ENCODE results near the gene RAB44. TPM values are rescaled to one million over a fixed set of nuclear protein-coding genes. Genes with fewer than 3 reads are reported as not detected.
A peak's percentile ranks its signal among the peaks of the same experiment; 100 is the strongest.

RAB44 gene
- total RNA-seq, 1 donor from 2014 or later, result not detected

DNA sequence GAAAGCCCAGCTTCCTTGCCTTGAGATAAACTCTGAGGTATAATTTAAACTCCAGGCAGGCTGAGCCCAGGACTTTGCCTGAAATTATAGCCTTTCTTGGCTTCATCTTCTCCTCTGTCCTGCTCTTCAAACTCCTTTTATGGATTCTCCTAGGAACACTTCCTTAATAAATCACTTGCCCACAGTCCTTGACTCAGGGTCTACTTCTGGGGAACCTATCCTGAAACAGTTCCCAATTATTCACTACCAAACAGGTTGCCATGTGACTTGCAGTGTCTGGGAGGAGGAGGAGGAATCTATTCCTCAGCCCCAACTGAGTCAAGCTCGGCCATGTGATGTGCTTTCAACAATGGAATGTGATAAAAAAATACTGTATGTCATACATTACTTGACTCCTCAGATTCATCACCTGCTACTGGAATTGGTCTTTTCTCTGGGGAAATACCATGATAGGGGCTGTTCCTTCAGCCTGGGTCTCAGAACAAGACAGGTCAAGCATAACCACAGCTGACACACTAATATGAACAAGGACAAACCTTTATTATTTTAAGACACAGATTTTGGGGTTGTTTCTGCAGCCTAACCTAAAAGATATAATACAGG lies 39.6 kb upstream of the RAB44 start:
- Histone ChIP-seq H3K4me3 (ENCODE audit: low read length in 3 of 3) (no peak overlapping the region), H3K4me1 (ENCODE audit: control insufficient read depth in 3 of 3, insufficient read depth in 3 of 3, low read length in 3 of 3) (peaks cover 4 to 13% (median 5%) of the 10 kb centered on the region in 3 donors), H3K9ac (ENCODE audit: low read depth in 1 of 3, low read length in 3 of 3) (no peak overlapping the region), H3K27ac (ENCODE audit: low read depth, low read length) (no peak overlapping the region), H3K27me3 (ENCODE audit: control insufficient read depth in 3 of 3, insufficient read depth in 3 of 3, low read length in 3 of 3) (peaks cover 0 to 2% (median 2%) of the 10 kb centered on the region in 3 donors), H3K9me3 (ENCODE audit: control insufficient read depth in 3 of 3, low read length in 3 of 3) (no peaks in the 10 kb centered on the region), H3K36me3 (ENCODE audit: control insufficient read depth in 3 of 3, insufficient read depth in 3 of 3, low read length in 3 of 3) (no peaks in the 10 kb centered on the region)

DNA sequence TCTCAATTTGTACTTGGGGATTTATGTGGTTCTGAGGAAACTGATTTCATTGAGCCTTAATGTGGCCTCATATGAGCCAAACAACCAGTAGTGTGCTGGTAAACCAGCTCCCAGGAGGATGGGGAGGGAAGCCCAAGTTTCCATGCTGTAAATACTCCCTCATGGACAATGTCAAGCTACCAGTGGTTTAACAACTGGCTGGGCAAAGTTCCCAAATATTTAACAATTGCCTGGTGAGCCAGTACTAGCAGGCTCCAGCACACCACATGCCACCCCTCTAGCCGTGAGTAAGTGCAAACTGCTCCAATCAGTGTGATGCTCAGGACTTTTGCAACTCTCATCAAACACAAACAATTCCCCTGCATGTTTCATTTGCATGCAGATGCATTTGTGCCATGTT lies 38.4 kb upstream of the RAB44 start:
- Histone ChIP-seq H3K4me3 (ENCODE audit: low read length in 3 of 3) (no peak overlapping the region), H3K4me1 (ENCODE audit: control insufficient read depth in 3 of 3, insufficient read depth in 3 of 3, low read length in 3 of 3) (peaks cover 4 to 17% (median 5%) of the 10 kb centered on the region in 3 donors), H3K27ac (ENCODE audit: low read depth, low read length) (no peak overlapping the region), H3K27me3 (ENCODE audit: control insufficient read depth in 3 of 3, insufficient read depth in 3 of 3, low read length in 3 of 3) (peaks cover 0 to 2% (median 2%) of the 10 kb centered on the region in 3 donors), H3K9me3 (ENCODE audit: control insufficient read depth in 3 of 3, low read length in 3 of 3) (no peaks in the 10 kb centered on the region), H3K9ac (ENCODE audit: low read depth in 1 of 3, low read length in 3 of 3) (no peak overlapping the region), H3K36me3 (ENCODE audit: control insufficient read depth in 3 of 3, insufficient read depth in 3 of 3, low read length in 3 of 3) (no peaks in the 10 kb centered on the region)

DNA sequence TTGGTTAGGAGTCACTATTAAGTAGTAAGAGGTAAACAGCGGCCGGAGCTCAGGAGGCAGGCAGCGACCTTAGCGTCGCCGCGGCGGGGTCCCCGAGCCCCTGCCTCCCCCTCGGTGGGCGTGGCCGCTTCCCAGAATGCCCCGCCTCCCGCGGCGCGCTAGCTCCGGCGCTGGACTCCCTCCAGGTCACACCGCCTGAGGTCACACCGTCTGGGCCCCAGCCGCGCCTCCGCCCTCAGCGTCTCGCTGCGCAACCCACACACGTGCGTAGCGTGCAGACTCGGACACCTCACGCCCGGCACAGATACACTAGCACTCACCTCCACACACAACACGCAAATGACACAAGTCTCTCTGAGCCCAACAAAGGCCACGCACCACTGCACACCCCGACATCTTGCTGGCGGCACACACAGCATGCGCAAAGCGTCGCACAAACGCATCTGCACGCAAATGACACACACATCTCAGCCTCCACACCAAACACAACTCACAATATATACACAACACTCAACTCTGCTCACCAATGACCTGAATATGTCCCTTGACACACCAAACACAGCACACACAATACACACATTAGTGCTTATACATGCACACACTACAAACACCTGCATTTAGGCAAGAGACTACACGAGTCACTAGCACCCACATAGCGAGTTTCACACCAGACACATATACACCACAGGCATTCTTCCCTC lies 36.7 kb upstream of the RAB44 start:
- Histone ChIP-seq H3K9me3 (ENCODE audit: control insufficient read depth in 3 of 3, low read length in 3 of 3) (no peaks in the 10 kb centered on the region), H3K4me1 (ENCODE audit: control insufficient read depth in 3 of 3, insufficient read depth in 3 of 3, low read length in 3 of 3) (peaks cover 4 to 17% (median 5%) of the 10 kb centered on the region in 3 donors), H3K9ac (ENCODE audit: low read depth in 1 of 3, low read length in 3 of 3) (no peak overlapping the region), H3K27ac (ENCODE audit: low read depth, low read length) (no peak overlapping the region), H3K4me3 (ENCODE audit: low read length in 3 of 3) (peak overlapping the region; percentile 45 to 59 (median 59)), H3K27me3 (ENCODE audit: control insufficient read depth in 3 of 3, insufficient read depth in 3 of 3, low read length in 3 of 3) (peaks cover 0 to 2% (median 0%) of the 10 kb centered on the region in 3 donors), H3K36me3 (ENCODE audit: control insufficient read depth in 3 of 3, insufficient read depth in 3 of 3, low read length in 3 of 3) (no peaks in the 10 kb centered on the region)

DNA sequence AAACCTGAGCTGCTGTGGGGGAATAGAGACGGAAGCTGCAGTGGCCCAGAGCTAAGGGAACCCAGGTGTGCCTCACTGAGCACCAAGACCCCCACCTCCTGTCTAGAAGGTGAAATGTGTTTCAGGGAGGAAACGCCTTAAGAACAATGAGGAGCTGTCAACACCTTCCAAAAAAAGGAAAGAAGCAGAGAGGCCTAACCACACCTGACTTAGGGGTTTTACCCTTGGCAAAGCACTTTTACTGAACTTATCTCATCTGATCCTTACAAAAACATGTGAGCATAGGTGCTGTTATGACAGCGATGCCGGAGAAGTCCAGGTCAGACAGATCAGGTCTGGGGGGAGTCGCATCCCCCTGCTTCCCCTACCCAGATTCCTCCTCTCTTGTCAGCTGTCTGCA lies 35.2 kb upstream of the RAB44 start:
- Histone ChIP-seq H3K36me3 (ENCODE audit: control insufficient read depth in 3 of 3, insufficient read depth in 3 of 3, low read length in 3 of 3) (no peaks in the 10 kb centered on the region), H3K4me3 (ENCODE audit: low read length in 3 of 3) (no peak overlapping the region), H3K4me1 (ENCODE audit: control insufficient read depth in 3 of 3, insufficient read depth in 3 of 3, low read length in 3 of 3) (peaks cover 14 to 30% (median 15%) of the 10 kb centered on the region in 3 donors), H3K27ac (ENCODE audit: low read depth, low read length) (no peak overlapping the region), H3K9ac (ENCODE audit: low read depth in 1 of 3, low read length in 3 of 3) (no peak overlapping the region), H3K9me3 (ENCODE audit: control insufficient read depth in 3 of 3, low read length in 3 of 3) (no peaks in the 10 kb centered on the region), H3K27me3 (ENCODE audit: control insufficient read depth in 3 of 3, insufficient read depth in 3 of 3, low read length in 3 of 3) (peaks cover 0 to 2% (median 0%) of the 10 kb centered on the region in 3 donors)

DNA sequence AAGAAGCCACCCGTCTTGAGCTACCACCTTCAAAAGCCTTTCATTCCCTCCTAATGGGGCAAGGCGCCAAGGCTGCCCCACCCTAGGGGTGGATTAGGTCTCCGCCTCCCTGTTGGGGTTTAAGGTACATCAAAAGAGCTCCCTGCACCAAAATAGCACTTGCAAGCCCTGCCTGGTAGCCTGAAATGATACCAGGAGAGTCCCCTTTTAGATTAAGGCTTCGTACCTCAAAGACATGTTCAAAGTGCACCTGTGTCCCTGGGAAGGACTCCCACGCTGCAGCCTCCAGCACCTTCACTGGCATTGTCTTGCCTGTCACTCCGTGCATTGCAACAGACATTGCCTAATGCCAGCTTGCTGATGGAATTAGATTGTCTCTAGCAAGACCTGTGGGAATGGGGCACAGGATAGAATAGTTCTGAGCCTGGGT lies 34.8 kb upstream of the RAB44 start:
- Histone ChIP-seq H3K27ac (ENCODE audit: low read depth, low read length) (no peak overlapping the region), H3K36me3 (ENCODE audit: control insufficient read depth in 3 of 3, insufficient read depth in 3 of 3, low read length in 3 of 3) (no peaks in the 10 kb centered on the region), H3K4me3 (ENCODE audit: low read length in 3 of 3) (no peak overlapping the region), H3K9me3 (ENCODE audit: control insufficient read depth in 3 of 3, low read length in 3 of 3) (no peaks in the 10 kb centered on the region), H3K27me3 (ENCODE audit: control insufficient read depth in 3 of 3, insufficient read depth in 3 of 3, low read length in 3 of 3) (peaks cover 0 to 2% (median 0%) of the 10 kb centered on the region in 3 donors), H3K4me1 (ENCODE audit: control insufficient read depth in 3 of 3, insufficient read depth in 3 of 3, low read length in 3 of 3) (peaks cover 14 to 33% (median 17%) of the 10 kb centered on the region in 3 donors), H3K9ac (ENCODE audit: low read depth in 1 of 3, low read length in 3 of 3) (no peak overlapping the region)

DNA sequence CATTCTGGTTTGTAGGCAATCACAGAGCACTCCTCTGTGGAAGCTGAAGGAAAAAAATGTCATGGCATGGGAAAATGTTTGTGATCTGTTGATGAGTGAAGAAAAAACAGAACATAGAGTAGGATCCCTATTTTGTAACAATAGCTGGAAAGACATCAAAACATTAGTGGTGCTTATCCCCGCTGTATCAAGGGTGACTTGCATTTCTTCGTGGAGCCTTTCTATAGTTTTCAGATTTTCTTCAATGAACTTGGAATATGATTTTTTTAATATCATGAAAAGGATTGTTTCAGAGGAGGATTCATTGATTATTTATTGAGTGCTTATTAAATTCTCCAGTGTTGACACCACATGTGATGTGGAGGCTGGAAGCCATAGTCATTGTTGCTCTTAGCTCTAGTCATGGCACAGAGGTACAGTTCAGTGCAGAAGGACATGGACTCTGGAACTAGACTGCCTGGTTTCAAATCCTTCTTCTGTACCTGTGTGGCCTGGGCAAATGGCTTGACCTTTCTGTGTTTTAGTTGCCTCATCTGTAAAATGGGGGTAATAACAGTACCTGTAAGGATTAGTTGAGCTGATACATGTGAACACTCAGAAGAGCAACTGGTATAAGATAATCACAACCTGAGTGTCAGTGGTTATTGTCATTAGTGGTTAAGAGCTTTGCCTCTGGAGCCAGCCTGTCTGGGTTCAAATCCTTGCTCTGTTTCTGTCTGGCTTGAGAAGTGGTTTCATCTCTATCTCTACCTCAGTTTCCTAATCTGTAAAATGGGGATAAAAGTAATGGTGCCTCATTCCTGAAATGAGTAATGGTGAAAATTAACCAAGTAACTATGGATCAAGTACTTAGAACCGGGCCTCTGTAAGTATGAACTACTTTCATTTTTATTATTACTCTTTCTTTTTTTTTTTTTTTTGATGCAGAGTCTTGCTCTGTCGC lies 33.9 kb upstream of the RAB44 start:
- peaks cover 0 to 2% (median 0%) of the 10 kb centered on the region in 3 donors for H3K27me3 ChIP-seq (ENCODE audit: control insufficient read depth in 3 of 3, insufficient read depth in 3 of 3, low read length in 3 of 3)
- no peaks in the 10 kb centered on the region for H3K9me3 ChIP-seq (ENCODE audit: control insufficient read depth in 3 of 3, low read length in 3 of 3)
- no peaks in the 10 kb centered on the region for H3K36me3 ChIP-seq (ENCODE audit: control insufficient read depth in 3 of 3, insufficient read depth in 3 of 3, low read length in 3 of 3)
- no peak overlapping the region for H3K27ac ChIP-seq (ENCODE audit: low read depth, low read length)
- H3K4me3 ChIP-seq (ENCODE audit: low read length in 3 of 3), result no peak overlapping the region
- no peak overlapping the region for H3K9ac ChIP-seq (ENCODE audit: low read depth in 1 of 3, low read length in 3 of 3)
- peaks cover 14 to 42% (median 18%) of the 10 kb centered on the region in 3 donors for H3K4me1 ChIP-seq (ENCODE audit: control insufficient read depth in 3 of 3, insufficient read depth in 3 of 3, low read length in 3 of 3)

DNA sequence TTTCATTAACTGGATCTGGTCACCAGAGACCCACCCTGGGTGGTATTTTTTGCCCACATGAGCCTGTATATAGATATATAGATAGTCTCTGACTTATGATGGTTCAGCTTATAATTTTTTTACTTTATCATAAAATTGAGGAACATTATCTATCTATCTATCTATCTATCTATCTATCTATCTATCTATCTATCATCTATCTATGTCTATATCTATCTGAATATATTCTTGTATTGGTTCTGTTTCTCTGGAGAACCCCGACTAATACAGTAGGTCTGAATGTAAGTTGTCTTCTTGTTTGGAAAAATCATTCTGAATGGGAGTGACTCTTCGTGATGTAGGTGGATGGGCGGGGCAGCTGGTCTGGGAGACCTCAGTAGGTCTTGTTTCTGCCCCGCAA lies 32.4 kb upstream of the RAB44 start:
- Histone ChIP-seq H3K36me3 (ENCODE audit: control insufficient read depth in 3 of 3, insufficient read depth in 3 of 3, low read length in 3 of 3) (no peaks in the 10 kb centered on the region), H3K27me3 (ENCODE audit: control insufficient read depth in 3 of 3, insufficient read depth in 3 of 3, low read length in 3 of 3) (peaks cover 0 to 2% (median 0%) of the 10 kb centered on the region in 3 donors), H3K9me3 (ENCODE audit: control insufficient read depth in 3 of 3, low read length in 3 of 3) (no peaks in the 10 kb centered on the region), H3K9ac (ENCODE audit: low read depth in 1 of 3, low read length in 3 of 3) (no peak overlapping the region), H3K4me1 (ENCODE audit: control insufficient read depth in 3 of 3, insufficient read depth in 3 of 3, low read length in 3 of 3) (peaks cover 12 to 47% (median 23%) of the 10 kb centered on the region in 3 donors), H3K4me3 (ENCODE audit: low read length in 3 of 3) (no peak overlapping the region), H3K27ac (ENCODE audit: low read depth, low read length) (no peak overlapping the region)

DNA sequence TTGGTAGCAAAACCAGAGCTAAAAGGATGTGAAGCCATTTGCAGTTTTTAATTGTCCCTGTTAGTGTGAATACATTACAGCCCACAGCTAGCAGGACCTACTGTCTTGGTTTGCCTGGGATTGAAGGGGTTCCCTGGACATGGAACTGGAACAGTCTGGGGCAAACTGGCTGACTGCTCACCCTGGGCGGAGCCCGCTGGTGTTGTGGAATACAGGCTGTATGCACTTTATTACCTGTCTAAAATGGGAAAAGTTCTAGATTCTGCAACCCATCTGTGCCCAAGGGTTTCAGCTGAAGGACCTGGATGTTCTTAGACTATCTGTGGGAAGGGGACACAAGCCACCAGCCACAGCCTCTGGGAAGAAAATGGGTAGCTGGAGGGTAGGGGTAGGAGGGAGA lies 31.3 kb upstream of the RAB44 start:
- peak overlapping the region; percentile 58 for H3K27ac ChIP-seq (ENCODE audit: low read depth, low read length)
- H3K4me1 ChIP-seq (ENCODE audit: control insufficient read depth in 3 of 3, insufficient read depth in 3 of 3, low read length in 3 of 3), result peaks cover 9 to 42% (median 18%) of the 10 kb centered on the region in 3 donors
- H3K4me3 ChIP-seq (ENCODE audit: low read length in 3 of 3), result no peak overlapping the region
- no peaks in the 10 kb centered on the region for H3K9me3 ChIP-seq (ENCODE audit: control insufficient read depth in 3 of 3, low read length in 3 of 3)
- H3K9ac ChIP-seq (ENCODE audit: low read depth in 1 of 3, low read length in 3 of 3), result no peak overlapping the region
- no peaks in the 10 kb centered on the region for H3K27me3 ChIP-seq (ENCODE audit: control insufficient read depth in 3 of 3, insufficient read depth in 3 of 3, low read length in 3 of 3)
- H3K36me3 ChIP-seq (ENCODE audit: control insufficient read depth in 3 of 3, insufficient read depth in 3 of 3, low read length in 3 of 3), result no peaks in the 10 kb centered on the region

DNA sequence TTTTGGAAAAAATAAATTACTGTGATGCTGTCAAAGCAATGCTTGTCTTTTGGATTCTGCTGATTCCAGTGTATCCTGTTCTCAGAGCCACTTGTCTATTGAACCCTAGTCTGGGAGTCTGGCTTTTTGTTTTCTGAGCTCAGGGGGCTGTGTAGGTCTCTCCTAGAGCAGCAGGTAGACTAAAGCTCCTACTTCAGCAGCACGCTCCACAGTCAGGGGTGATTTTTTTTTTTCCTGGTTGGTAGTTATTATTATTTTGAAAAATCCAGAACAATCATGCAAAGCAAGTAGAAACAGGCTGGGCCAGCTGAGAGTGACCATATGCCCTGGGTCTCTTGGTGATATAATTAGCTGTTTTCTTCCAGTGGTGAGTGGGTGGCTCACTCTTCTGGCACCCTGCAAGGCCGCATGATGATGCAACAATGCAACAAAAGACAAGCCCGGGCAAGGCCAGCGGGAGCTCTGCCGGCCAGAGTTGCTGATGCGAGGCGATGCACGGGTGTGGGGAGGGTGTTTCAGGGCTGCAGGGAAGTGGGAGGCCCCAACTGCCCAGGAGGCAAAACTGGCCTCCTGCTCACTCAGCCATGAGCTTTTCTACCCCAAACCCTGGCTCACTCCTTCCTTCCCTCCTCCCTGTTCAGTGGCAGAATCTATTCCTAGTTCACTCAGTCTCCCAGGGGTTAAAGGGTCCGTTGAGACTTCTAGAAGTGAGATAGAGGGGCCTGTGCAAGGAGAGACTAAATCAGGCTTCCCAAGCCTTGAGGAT lies 30.6 kb upstream of the RAB44 start:
- Histone ChIP-seq H3K27me3 (ENCODE audit: control insufficient read depth in 3 of 3, insufficient read depth in 3 of 3, low read length in 3 of 3) (no peaks in the 10 kb centered on the region), H3K4me3 (ENCODE audit: low read length in 3 of 3) (no peak overlapping the region), H3K9ac (ENCODE audit: low read depth in 1 of 3, low read length in 3 of 3) (peak overlapping the region in 1 of 3 donors; percentile 45), H3K4me1 (ENCODE audit: control insufficient read depth in 3 of 3, insufficient read depth in 3 of 3, low read length in 3 of 3) (peaks cover 9 to 39% (median 18%) of the 10 kb centered on the region in 3 donors), H3K36me3 (ENCODE audit: control insufficient read depth in 3 of 3, insufficient read depth in 3 of 3, low read length in 3 of 3) (no peaks in the 10 kb centered on the region), H3K27ac (ENCODE audit: low read depth, low read length) (peak overlapping the region; percentile 58), H3K9me3 (ENCODE audit: control insufficient read depth in 3 of 3, low read length in 3 of 3) (no peaks in the 10 kb centered on the region)
